HK-2 (cell line): ENCODE measurements around the gene MKLN1.
"Not testable (repeated sequence)": the region's sequence is repeated elsewhere in the genome, so short reads cannot be mapped to it uniquely, and the experiment has no call there.

Source experiments
- DNase-seq: peaks from one replicate; pipeline ENCODE4 v3.0.0-alpha.2; 2018; ENCODE audit not compliant: unreplicated experiment

MKLN1 gene

DNA sequence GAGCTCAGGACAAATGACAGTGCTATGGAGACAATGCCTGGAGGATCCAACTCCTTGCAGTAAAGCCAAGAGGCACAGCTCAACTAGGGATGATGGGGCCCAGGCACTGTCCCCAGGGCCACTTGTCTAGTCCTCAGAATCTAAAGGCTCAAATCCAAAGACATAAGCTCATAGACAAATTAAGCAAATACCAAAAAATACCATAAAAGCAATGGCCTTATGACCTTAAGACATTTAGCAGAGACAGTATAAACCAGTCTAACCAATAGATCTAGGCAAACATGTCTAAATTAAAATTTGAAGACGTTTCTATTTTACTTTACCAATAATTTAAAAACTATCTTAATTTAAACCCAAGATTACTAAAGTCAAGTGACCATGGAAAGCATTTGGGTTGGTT is 14.8 kb upstream of the MKLN1 start:
- no peak for DNase-seq

- DNase-seq: no peak
Measured at GRCh38 chr7:131320603-131321002, 7.1 kb upstream of the MKLN1 start.

DNA sequence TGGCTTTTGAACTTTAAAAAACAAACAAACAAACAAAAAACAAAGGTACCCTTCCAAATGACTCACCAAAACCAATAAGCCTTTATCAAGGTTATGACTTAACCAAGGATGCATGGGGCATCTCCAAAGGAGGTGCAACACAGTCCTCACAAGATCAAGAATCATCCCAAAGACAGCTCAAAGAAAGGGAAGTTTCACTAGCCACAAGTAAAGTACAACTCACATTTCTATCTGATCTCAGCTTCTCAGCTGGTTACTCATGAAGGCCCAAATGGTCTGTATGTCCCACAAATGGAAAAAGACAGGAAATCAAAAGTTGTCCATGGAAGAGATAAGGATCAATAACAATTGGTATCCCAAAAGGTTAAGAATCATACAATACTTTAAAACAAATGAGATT is 6.0 kb upstream of the MKLN1 start:
- DNase-seq: no peak

DNA sequence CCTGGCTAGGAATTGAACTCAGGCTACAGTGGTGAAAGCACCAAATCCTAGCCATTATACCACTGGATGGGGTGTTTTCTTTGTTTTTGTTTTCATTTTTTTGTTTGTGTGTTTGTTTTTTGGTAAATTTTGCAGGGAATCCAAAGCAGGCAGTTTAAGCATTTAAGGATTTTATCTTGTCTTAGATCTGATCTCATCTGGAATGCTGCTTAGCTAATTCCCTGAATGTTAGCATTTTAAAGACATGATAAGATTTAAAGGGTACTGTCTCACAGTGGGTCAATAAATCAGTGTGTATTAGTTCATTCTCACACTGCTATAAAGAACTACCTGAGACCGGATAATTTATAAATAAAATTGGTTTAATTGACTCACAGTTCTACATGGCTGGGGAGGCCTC is 5.6 kb upstream of the MKLN1 start:
- DNase-seq: no peak

- DNase-seq: no peak
Measured at GRCh38 chr7:131322861-131323260, 4.8 kb upstream of the MKLN1 start.

- DNase-seq: peak; percentile 11
Measured at GRCh38 chr7:131325179-131325840, 2.4 kb upstream of the MKLN1 start.

DNA sequence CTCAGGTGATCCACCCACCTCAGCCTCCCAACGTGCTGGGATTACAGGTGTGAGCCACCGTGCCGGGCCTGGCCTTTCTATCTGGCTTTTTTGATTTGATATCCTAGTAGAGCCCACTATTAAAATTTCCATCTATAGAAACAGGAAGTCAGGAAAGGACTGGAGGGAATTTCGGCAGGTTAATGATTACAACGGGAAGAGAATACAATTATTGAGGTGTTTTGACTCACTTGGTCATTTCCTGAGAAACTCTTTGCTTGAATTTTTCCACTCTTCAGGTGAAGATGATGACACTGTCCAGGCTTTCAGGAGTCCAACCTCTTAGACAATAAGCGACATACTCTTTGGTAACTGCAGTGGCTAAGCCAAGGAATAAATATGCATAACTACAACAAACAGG is 1.1 kb upstream of the MKLN1 start:
- DNase-seq: peak; percentile 7

GRCh38 chr7:131327049-131327625 is 539 bp upstream of the MKLN1 start:
- DNase-seq: peak; percentile 56

DNA sequence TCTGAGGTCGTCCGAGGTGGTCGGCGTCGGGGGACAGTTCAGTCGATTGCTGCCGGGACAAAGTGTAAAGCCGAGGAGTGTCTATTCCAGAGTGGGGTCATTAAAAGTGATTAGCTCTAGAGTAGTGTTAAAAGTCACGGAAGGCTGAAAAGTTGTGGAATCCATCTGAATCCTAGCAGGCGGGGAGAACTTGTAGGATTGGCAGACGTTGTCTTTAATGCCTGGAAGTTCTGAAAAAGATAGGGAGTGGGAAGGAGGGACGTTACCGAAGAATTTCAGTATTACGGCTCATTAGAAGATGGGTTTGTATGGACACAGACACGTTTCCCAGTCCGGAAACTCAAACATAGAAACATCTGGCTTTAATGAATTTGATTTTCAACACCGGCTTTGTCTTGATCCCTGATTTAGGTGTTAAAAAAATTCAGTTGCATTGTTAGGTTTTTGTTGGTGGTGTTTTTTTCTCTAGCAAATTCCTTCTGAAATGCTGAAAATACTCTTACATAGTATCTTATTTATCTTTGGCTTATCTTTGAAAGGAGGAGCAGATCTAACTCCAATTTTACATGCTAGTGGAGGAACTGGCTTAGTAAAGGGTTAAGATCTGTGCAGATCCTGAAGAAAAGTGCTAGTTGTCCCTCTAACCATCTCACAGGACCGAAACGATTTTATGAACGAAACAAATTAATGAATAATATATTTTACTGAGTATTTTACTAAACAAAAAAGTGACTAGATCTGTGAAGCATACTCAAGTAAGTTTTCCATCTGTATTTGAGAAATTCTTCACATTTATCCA is 900 bp downstream of the MKLN1 start:
- DNase-seq: no peak

GRCh38 chr7:131329176-131329570 is 1.5 kb downstream of the MKLN1 start:
- DNase-seq: no peak

- no peak for DNase-seq
Measured at GRCh38 chr7:131330299-131330698, 2.6 kb downstream of the MKLN1 start.

- no peak for DNase-seq
Measured at GRCh38 chr7:131331806-131332205, 4.1 kb downstream of the MKLN1 start.

DNA sequence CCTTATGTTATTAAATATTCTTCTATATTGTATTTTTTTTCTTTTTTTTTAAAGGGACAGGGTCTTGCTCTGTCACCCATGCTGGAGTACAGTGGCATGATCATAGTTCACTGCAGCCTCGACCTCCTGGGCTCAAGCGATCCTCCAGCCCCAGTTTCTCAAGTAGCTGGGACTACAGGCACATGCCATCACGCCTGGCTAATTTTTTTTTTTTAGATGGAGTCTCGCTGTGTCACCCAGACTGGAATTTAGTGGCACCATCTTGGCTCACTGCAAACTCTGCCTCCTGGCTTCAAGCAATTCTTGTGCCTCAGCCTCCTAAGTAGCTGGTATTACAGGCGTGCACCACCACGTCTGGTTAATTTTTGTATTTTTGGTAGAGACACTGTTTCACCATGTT is 5.1 kb downstream of the MKLN1 start:
- DNase-seq: not testable (repeated sequence)

DNA sequence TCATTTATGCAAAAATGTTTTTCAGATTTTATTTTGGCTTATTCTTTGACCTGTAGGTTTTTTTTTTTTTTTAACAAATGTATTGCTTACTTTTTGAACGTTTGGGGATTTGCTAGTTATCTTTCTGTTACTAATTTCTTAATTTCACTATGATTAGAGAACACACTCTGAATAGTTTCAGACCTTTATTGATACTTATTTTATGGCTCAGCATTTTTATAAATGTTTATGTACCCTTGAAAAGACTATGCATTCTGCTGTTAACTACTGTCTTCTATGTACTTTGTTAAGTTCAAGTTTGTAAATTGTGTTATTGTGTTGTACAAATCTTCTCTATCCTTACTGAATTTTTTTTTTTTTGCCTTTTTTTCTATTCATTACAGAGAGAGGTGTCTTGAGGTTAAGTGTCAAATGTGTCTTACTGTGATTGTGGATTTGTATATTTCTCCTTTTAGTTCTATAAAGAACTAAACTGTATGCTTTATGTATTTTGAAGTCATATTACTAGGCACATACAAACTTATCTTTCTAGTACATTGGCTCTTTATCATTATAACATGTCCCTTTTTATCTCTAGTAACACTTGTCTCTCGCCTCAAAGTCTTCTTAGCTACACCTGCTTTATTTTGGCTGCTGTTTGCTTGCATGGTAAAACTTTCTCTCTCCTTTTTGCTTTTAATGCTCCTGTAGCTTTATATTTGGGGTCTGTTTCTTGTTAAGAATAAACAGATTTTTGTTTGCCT is 8.1 kb downstream of the MKLN1 start:
- no peak for DNase-seq

DNA sequence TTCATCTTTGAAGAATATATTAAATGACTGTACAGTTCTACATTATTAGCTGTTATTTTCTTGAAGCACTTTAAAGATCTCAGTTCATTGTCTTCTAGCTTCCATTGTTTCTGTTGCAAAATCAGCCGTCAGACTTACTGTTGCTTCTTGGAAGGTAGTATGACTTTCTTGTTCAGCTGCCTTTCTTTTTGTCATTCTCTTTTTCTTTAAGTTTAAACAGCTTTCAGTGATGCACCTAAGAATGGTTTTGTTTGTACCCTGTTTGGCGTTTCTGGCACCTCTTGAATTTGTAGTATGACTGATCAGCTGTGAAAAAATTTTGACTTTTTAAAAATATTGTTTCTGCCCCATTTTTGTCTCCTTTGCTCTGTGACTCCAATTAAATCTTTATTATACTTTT is 9.3 kb downstream of the MKLN1 start:
- no peak for DNase-seq

DNA sequence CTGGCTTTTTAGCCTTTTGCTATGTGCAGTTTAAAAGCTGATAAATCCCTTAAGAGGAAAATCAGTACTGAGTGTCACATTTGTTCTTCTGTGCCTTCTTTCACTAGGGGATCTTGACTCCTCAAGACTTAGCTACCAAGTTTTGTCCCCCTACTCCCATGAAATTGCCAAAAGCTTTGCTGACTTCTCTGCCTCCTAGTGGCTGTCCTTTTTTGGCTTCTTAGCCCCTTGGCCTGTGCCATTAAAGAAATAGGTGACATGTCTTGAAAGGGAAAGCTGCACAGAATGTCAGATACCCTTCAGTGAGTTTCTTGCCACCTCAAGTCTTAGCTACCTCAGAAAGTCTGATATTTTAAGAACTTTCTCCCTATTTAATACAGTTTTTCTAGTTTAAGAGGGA is 10.5 kb downstream of the MKLN1 start:
- DNase-seq: no peak

GRCh38 chr7:131338691-131339390 is 11.2 kb downstream of the MKLN1 start:
- DNase-seq: no peak

- no peak for DNase-seq
Measured at GRCh38 chr7:131341690-131342089, 14.0 kb downstream of the MKLN1 start.

DNA sequence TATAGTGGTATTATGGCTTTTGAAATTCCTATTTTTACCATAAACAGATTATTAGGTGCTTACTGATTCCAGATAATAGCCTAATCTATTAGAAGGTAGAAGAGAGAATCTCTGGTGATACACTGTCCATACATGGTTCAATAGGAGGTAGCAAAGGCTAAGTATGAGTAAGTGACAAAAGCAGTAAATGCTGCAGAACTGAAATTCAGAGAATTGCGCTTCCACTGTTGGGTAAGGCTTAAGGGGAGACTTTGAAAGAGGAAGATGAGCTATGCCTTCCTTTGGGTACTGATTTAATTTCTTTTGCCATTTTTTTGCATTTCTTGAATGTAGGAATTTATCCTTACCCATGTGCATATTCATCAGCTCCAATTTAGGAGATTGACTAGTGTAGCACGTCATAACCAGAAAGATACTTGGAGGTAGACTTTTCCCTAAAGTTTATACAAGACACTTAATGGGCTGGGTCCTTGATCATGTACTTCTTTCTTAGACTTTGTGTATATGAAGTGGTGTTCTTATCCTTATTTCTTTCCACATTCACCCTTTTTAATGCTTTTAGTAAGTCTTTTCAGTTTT is 15.3 kb downstream of the MKLN1 start:
- no peak for DNase-seq

- no peak for DNase-seq
Measured at GRCh38 chr7:131346885-131347592, 19.4 kb downstream of the MKLN1 start.

DNA sequence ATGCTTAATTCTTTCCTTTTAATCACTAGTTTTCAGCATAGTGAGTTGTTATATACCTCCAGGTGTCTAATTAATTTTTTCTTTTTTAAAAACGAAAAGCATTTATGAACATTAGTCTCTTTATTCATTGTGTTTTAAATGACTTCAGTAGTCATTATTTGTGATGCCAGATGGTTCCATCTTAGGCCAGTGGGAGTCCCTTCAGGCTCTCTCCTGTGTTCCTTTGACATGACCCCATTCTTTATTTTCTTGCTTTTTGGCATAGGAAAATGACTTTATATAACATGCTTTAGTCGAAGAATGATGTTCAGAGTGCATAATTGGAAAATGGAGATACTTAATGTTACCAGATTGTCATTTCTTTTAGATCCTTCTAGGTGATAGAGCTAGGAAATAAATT is 24.4 kb downstream of the MKLN1 start:
- no peak for DNase-seq
